Stimulated activated CD4-positive, alpha-beta T cell treated with anti-CD3 and anti-CD28 coated beads, Interleukin-1b, Interleukin-23, amount 100 ng/mL, for 48 hours (primary cell): Measurements from ENCODE around the gene ZNF423.

Experiments used
- DNase-seq: peaks from one replicate; pipeline ENCODE4 v3.0.0-alpha.2; 2020

ZNF423 gene

GRCh38 chr16:49486400-49486799 is 369.5 kb downstream of the ZNF423 start:
- no peak for DNase-seq

- no peak for DNase-seq
Measured at GRCh38 chr16:49485663-49486062, 370.2 kb downstream of the ZNF423 start.

GRCh38 chr16:49484936-49485335 is 371.0 kb downstream of the ZNF423 start:
- DNase-seq = no peak

- DNase-seq = peak; percentile 14
Measured at GRCh38 chr16:49484451-49484849, 371.5 kb downstream of the ZNF423 start.

- DNase-seq = no peak
Measured at GRCh38 chr16:49483651-49484450, 372.1 kb downstream of the ZNF423 start.

- no peak for DNase-seq
Measured at GRCh38 chr16:49483251-49483650, 372.7 kb downstream of the ZNF423 start.

- DNase-seq = no peak
Measured at GRCh38 chr16:49482690-49483089, 373.2 kb downstream of the ZNF423 start.

- DNase-seq = no peak
Measured at GRCh38 chr16:49478616-49479015, 377.3 kb downstream of the ZNF423 start.

GRCh38 chr16:49478107-49478506 is 377.8 kb downstream of the ZNF423 start:
- DNase-seq = no peak

GRCh38 chr16:49477250-49477895 is 378.5 kb downstream of the ZNF423 start:
- DNase-seq = no peak

GRCh38 chr16:49474741-49475140 is 381.2 kb downstream of the ZNF423 start:
- DNase-seq = no peak

- no peak for DNase-seq
Measured at GRCh38 chr16:49473773-49474172, 382.1 kb downstream of the ZNF423 start.

- no peak for DNase-seq
Measured at GRCh38 chr16:49473131-49473530, 382.8 kb downstream of the ZNF423 start.

- DNase-seq = no peak
Measured at GRCh38 chr16:49472598-49472997, 383.3 kb downstream of the ZNF423 start.

GRCh38 chr16:49471038-49471727 is 384.7 kb downstream of the ZNF423 start:
- DNase-seq = no peak

GRCh38 chr16:49470513-49470991 is 385.4 kb downstream of the ZNF423 start:
- no peak for DNase-seq

- no peak for DNase-seq
Measured at GRCh38 chr16:49469930-49470451, 385.9 kb downstream of the ZNF423 start.

- no peak for DNase-seq
Measured at GRCh38 chr16:49469311-49469670, 386.6 kb downstream of the ZNF423 start.

- no peak for DNase-seq
Measured at GRCh38 chr16:49468611-49469310, 387.2 kb downstream of the ZNF423 start.

GRCh38 chr16:49467540-49468372 is 388.2 kb downstream of the ZNF423 start:
- no peak for DNase-seq

- no peak for DNase-seq
Measured at GRCh38 chr16:49466881-49467280, 389.0 kb downstream of the ZNF423 start.

- DNase-seq = no peak
Measured at GRCh38 chr16:49466529-49466831, 389.4 kb downstream of the ZNF423 start.
